Stomach (tissue), 4 donors: ENCODE data around the gene KIF20B.

Experiments
- CTCF ChIP-seq, 7 experiments: fragments of 450-650 bp in 4 of 7; fragments of 200-600 bp in 3 of 7; sonication (generic) in 3 of 7; IDR thresholded peaks; one replicate each; pipeline ENCODE4 v1.5.1; 2016 to 2019; ENCODE audit warnings: antibody characterized with exemption in 7 of 7, control low read depth in 2 of 7, mild to moderate bottlenecking in 1 of 7
- POLR2A ChIP-seq, 4 donors: fragments of 450-650 bp; IDR thresholded peaks; one replicate each; pipeline ENCODE4 v1.6.1; 2016; ENCODE audit warnings: antibody characterized with exemption in 4 of 4, control low read depth in 2 of 4, mild to moderate bottlenecking in 1 of 4, moderate library complexity in 1 of 4

- TF ChIP-seq CTCF (IDR thresholded peaks at IDR 0.05) (no peak), POLR2A (IDR thresholded peaks at IDR 0.05) (no peak)
Measured at GRCh38 chr10:89657302-89657701, 44.1 kb upstream of the KIF20B start.
